Upper lobe of left lung (tissue), 4 donors: ENCODE measurements around the gene CCDC14.
"Not testable (repeated sequence)": the region's sequence is repeated elsewhere in the genome, so short reads cannot be mapped to it uniquely, and the experiment has no call there.

Experiments used
- POLR2A ChIP-seq, 4 donors: fragments of 450-650 bp; IDR thresholded peaks; one replicate each; pipeline ENCODE4 v1.5.1; 2016 to 2017; ENCODE audit warnings: antibody characterized with exemption in 4 of 4, mild to moderate bottlenecking in 2 of 4
- TF ChIP-seq, protein P1 (sequence below), 6 experiments: fragments of 450-650 bp in 4 of 6; fragments of 200-600 bp in 2 of 6; sonication (generic) in 2 of 6; IDR thresholded peaks; one replicate each; pipeline ENCODE4 v1.5.1; 2016 to 2019; ENCODE audit warnings: antibody characterized with exemption in 6 of 6

DNA sequence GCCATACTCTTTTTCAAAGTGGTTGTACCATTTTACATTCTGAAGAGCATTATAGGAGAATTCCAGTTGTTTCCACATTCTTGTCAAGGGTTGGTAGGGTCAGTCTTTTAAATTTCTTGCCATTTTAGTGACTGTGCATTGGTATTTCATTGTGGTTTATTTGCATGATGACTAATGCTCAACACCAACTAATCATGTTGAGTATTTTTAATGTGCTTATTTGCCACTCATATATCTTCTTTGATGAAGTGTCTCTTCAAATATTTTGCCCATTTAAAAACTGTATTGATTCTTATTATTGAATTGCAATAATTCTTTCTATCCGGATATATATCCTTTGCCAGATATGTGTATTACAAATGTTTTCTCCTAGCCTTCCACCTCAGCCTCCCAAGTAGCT is 47.3 kb upstream of the CCDC14 start:
- TF ChIP-seq POLR2A (IDR thresholded peaks at IDR 0.05): not testable (repeated sequence)
- TF ChIP-seq, protein P1, sequence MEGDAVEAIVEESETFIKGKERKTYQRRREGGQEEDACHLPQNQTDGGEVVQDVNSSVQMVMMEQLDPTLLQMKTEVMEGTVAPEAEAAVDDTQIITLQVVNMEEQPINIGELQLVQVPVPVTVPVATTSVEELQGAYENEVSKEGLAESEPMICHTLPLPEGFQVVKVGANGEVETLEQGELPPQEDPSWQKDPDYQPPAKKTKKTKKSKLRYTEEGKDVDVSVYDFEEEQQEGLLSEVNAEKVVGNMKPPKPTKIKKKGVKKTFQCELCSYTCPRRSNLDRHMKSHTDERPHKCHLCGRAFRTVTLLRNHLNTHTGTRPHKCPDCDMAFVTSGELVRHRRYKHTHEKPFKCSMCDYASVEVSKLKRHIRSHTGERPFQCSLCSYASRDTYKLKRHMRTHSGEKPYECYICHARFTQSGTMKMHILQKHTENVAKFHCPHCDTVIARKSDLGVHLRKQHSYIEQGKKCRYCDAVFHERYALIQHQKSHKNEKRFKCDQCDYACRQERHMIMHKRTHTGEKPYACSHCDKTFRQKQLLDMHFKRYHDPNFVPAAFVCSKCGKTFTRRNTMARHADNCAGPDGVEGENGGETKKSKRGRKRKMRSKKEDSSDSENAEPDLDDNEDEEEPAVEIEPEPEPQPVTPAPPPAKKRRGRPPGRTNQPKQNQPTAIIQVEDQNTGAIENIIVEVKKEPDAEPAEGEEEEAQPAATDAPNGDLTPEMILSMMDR (IDR thresholded peaks at IDR 0.05): not testable (repeated sequence)
